Adrenal gland (tissue), 5 donors: ENCODE data around the gene IQCN.

Source experiments
- POLR2A ChIP-seq, 2 donors: fragments of 450-650 bp; IDR thresholded peaks; one replicate each; pipeline ENCODE4 v1.6.1; 2017; ENCODE audit warnings: antibody characterized with exemption in 2 of 2, mild to moderate bottlenecking in 2 of 2, moderate library complexity in 1 of 2
- TF ChIP-seq, protein P1 (sequence below), 6 experiments: fragments of 450-650 bp in 4 of 6; fragments of 200-600 bp in 2 of 6; sonication (generic) in 1 of 6; IDR thresholded peaks; 1 replicate in 5 of 6; 2 replicates in 1 of 6; pipeline versions ENCODE4 v1.5.1 to v1.8.0; 2016 to 2021; ENCODE audit warnings: antibody characterized with exemption in 6 of 6, mild to moderate bottlenecking in 2 of 6, moderate library complexity in 1 of 6
- donor health status: DM: no; HTN: no; CAD: no.

- TF ChIP-seq, protein P1, sequence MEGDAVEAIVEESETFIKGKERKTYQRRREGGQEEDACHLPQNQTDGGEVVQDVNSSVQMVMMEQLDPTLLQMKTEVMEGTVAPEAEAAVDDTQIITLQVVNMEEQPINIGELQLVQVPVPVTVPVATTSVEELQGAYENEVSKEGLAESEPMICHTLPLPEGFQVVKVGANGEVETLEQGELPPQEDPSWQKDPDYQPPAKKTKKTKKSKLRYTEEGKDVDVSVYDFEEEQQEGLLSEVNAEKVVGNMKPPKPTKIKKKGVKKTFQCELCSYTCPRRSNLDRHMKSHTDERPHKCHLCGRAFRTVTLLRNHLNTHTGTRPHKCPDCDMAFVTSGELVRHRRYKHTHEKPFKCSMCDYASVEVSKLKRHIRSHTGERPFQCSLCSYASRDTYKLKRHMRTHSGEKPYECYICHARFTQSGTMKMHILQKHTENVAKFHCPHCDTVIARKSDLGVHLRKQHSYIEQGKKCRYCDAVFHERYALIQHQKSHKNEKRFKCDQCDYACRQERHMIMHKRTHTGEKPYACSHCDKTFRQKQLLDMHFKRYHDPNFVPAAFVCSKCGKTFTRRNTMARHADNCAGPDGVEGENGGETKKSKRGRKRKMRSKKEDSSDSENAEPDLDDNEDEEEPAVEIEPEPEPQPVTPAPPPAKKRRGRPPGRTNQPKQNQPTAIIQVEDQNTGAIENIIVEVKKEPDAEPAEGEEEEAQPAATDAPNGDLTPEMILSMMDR (IDR thresholded peaks at IDR 0.05) = peak; percentile 93 to 98 (median 95)
- no peak for TF ChIP-seq POLR2A (IDR thresholded peaks at IDR 0.05)
Measured at GRCh38 chr19:18251587-18252369, 22.5 kb downstream of the IQCN start.
